ENCODE results near the gene ARHGAP24.
"Not testable (repeated sequence)": the region's sequence is repeated elsewhere in the genome, so short reads cannot be mapped to it uniquely, and the experiment has no call there.

The ARHGAP24 gene

DNA sequence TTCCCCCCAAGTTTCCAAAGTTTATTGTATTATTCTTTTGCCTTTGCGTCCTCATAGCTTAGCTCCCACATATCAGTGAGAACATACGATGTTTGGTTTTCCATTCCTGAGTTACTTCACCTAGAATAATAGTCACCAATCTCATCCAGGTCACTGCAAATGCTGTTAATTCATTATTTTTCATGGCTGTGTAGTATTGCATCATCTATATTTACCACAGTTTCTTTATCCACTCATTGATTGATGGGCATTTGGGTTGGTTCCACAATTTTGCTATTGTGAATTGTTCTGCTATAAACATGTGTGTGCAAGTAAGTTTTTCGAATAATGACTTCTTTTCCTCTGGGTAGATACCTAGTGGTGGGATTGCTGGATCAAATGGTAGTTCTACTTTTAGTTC, 43.6 kb downstream of the ARHGAP24 start:
- not testable (repeated sequence) for DNase-seq (ENCODE audit: low read depth in 2 of 2)

DNA sequence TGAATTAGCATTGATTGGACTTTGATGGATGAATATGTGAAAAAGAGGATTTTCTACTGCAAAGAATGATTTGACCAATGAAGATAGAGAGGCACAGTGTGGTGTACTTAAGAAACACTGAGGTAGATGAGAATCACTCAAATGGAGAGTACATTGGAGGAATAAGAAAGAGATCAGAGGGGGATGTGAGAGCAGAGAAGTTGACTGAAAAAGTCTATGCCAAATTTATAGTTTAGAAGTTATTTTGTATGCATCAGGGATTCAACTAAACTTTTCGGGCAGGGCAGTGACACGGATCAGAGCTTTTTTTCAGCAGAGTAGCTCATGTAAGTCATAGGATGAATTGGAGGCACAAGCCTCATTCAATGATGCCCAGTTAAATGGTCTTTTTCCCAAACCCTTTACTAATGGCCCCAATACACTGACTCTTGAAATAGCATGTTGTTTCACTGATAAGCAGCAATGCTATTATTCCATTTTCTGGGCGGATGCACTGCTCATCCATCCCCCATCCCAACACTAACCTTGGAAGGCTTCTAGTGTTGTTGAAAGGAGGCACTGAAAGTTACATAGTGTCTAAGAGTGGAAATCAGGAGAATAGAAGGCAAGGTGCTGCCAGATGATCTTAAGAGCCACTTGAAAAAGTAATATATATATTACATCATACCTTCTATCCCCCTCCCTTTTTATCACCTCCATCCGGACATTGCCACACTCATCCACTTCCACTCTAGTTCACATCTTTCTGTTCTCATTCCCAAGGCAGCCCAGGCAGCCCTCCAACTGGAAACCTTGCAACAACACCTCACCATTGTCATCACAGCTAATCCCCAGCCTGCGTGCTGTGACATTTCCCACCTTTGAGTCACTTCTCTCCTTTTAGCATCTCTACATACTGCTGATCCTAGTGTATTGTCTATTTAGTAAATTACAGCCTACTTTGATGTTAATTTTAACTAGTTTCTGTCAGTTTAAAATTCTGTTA, 46.1 kb downstream of the ARHGAP24 start:
- DNase-seq (ENCODE audit: low read depth in 2 of 2), result no peak

DNA sequence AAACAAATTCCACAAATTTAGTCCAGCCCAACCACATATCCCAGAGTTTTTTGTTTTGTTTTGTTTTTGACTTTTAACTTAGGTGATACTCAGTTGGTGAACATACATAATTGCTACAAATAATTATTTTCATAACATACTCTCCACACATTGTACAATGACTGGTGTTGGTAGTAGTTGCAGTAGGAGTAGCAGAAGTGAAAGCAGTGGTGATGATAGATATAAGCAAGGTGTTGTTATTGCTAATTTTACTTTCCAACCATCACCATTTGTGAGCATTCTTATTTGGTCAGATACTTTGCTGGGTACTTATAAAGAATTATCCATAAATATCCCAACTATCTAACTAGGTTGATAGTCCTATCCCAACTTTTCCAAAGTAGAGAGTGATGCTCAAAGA, 47.3 kb downstream of the ARHGAP24 start:
- no peak for DNase-seq (ENCODE audit: low read depth in 2 of 2)

DNA sequence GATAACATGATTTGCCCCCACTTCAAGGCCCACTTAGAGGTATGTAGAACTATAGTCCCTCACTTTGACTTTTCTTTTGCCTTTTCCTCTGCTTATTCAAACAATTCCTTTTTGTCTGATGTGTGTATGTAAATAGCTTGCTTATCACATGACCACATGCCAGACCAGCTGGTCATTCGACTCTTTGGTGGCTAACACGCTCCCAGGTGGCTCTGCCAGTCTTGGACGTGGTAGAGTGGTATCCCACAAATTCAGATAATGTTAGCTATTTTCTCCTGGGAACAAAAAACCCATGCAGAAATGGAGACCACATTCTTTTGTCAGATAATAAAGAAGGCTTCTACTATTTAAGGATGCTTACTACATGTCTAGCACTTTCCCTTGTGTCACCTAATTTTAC, 47.9 kb downstream of the ARHGAP24 start:
- no peak for DNase-seq (ENCODE audit: low read depth in 2 of 2)

DNA sequence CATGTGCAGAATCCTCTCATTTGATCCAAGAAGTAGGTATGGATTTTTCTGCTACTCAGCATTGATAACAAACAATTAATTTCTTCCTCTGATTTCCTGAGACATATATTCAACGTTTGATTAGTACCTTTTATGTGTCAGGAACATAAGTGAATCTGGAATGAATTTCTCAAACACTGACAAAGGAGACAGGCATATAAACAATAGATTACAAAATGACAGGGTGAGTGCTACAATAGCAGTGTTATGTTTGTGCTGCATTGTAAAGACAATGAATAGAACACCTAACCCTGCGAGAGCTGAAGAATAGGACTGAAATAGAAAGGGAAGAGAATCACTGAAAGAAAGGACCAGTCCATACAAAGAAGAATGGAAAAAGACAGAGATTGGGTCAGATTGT, 52.9 kb downstream of the ARHGAP24 start:
- no peak for DNase-seq (ENCODE audit: low read depth in 2 of 2)

DNA sequence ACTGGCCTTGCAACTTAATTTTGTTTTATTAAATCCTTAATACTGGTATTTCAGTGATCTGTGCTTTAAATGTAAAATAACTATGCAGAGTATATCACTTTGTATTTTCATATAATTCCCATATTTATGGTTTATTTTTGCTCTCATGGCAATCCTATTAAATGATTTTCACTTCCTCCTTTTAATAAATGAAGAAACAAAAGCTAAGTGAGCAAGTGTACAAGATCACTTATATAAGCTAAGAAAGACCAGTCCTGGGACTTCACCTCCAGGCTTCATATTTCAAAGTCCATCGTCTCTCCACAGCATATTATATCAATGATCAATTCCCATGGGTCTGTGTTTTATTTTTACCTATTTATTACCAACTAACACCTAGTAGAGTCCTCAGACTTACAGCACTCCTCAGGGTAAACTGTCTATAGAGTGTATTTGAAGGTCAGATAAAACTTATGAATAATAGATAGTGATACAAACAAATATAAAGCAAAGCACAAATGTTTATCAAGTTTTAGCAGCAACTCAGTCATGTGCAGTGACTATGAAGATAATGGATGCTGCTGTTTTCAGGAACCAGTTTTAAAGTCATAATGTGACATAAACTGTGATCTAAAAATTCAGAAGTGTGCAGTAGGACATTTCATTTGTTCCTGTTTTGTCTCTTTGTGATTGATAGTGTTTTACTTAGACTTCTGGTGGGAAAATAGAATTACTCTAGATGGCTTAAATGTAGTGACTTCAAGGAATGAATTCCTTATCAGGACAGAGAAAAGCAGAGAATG, 56.8 kb downstream of the ARHGAP24 start:
- DNase-seq (ENCODE audit: low read depth in 2 of 2), result no peak

DNA sequence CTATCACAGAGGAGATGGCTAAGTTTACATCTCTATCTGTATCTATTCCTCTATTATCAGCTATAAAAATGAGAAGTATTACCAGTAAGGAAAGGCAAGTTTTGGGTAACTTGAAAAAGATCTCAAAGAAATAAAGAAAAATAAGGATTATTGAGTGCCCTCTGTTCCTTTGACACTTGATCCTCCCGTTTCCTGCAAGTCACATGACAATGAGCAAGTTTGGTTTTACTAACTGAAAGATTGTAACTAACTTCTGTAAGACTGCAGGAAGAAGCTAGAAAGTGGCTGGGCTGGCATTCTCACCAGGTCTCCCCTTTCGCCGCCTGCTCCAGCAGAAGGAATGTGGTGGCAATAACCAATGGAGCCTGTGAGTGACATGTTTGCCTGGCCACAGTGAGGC, 59.2 kb downstream of the ARHGAP24 start:
- DNase-seq (ENCODE audit: low read depth in 2 of 2), result no peak

DNA sequence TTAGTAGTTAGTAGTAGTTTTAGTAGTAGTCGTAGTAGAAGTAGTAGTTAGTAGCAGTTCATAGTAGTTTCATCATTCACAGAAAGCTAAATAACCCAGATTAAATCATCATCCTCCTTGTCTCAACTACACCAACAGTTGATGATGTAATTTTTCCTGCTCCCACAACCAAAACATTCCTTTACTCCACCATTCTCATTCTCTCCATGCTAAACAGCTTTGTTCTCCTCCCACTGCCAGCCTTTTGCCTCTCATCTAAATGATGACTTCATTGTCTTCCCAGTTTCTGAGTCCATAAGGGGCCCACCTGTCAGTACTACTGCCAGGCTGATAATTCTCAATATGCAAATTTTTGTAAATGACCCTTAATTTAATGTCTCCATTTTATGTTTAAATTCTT, 68.9 kb downstream of the ARHGAP24 start:
- no peak for DNase-seq (ENCODE audit: low read depth in 2 of 2)

DNA sequence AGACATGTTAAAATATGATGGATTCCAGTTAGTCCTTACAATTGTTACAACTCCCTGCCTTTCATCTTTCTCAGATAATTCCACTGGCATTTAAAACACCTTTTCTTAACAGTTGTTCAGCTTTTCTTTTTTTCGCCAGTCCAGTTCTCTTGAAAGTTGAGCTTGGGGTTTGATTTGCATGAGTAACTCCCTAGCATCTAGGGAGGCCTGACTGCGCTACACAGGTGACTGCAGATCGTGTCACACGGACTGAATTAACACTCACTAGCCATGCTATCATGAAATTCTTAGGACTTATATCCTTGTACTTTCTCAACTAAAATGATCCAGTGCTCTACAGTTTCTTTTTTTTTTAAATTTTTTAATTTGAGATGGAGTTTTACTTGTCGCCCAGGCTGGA, 69.8 kb downstream of the ARHGAP24 start:
- no peak for DNase-seq (ENCODE audit: low read depth in 2 of 2)

DNA sequence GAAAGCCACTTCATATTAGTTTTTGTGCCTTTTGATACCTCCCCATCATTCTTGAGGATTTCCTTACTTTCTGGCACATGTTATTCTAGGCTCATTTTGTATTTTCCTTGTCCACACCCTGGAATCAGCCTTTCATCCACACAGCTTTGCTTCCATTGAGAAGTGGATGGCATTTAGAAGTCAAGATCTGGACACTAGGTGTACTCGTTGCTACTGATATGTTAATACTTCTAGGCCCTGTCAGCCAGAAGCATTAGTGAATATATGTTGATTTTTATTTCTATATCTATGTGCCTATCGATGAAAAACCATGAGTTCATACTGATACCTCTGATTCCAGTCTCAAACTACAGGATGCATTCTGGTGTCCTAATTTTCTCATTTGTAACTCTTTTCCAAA, 73.2 kb downstream of the ARHGAP24 start:
- DNase-seq (ENCODE audit: low read depth in 2 of 2), result no peak

DNA sequence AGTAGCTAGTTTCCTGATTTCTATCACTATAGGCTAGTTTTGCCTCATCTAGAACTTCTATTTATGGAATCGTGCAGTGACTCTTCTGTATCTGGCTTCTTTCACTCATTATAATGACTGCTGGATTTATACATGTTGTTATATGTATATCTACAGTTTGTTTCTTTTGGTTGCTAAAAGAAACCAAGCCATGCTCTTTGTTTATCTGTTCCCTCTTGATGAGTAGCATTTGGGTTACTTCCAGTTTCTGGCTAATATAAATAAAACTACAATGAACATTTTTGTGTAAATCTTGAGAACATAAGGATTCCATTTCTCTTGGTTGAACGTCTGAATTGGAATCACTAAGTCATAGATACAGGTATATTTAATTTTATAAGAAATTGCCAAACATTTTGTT, 73.9 kb downstream of the ARHGAP24 start:
- no peak for DNase-seq (ENCODE audit: low read depth in 2 of 2)

DNA sequence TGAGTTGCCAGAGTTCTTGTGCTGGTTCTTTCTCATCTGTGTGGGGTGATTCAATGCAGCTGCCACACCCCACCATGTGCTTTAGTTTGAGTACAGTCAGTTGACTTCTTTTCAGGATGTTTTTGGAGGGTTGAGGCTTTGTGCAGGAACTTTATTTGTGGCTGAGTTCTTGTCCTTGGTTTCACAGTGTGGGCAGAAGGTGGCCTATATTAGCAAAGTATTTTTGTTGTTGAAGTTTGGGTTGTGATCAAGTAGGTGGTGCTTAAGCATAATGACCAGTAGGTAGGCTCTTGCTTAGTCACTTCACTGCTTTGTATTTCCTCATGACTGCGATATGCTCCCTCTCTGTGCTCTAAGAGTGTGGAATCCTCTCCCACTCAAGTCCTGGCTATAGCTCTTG, 80.3 kb downstream of the ARHGAP24 start:
- DNase-seq (ENCODE audit: low read depth in 2 of 2), result no peak

DNA sequence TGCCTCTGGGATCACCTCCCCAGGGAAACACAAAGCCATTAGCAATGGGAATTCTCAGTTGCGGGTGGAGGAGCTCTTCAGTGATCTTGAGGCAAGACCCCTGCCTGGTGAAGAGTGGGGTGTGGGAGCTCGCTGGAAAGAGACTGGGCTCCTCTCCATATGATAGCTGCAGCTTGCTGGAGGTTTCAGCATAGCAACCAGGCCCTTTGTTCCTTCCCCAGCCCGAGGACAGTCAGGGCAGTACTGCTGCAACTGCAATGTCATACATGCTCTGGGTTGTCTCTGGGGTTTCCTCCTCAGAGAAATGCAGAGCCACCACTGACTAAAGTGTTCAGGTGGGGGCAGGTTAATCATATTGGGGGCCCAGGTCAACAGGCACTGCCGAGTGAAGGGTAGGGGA, 81.3 kb downstream of the ARHGAP24 start:
- no peak for DNase-seq (ENCODE audit: low read depth in 2 of 2)

DNA sequence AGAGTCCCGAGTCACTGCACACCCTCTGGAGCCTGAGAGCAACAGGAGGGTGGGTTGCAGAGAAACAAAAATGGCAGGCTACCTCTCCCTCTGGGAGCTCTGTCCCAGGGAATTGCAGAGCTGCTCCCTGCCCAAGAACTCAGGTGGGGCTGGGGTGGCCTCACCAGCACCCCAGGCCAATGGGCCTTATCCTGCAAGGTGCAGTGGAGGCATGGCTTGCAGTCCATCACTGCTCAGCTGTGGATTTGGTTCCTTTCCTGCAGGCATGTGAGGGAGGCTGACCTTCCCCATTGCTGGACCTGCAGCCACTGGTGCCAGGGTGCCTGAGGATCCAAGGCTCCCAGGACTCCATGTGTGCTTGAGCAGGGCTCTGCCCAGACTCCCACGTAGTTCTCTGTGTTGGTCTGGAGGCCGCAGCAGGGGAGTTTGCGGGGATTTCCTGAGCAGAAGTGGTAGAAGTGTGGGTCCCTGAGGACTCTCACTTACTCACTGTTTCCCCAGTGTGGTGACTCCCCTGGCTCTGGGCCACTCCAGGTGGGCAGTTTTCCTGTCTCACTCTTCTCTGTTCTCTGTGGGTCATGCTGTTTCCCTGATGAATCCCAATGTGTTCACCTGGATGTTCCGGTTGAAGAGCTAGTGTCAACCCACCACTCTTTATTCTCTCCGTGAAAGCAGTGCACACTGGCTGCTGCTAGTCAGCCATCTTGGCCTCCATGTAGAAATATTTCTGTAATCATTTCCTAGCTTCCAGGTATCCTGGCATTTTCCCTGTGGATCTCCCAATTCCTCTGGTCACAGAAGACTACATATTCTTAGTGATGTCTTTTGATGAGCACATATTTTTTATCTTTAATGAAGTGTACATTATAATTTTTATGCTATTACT, 82.3 kb downstream of the ARHGAP24 start:
- DNase-seq (ENCODE audit: low read depth in 2 of 2), result no peak

DNA sequence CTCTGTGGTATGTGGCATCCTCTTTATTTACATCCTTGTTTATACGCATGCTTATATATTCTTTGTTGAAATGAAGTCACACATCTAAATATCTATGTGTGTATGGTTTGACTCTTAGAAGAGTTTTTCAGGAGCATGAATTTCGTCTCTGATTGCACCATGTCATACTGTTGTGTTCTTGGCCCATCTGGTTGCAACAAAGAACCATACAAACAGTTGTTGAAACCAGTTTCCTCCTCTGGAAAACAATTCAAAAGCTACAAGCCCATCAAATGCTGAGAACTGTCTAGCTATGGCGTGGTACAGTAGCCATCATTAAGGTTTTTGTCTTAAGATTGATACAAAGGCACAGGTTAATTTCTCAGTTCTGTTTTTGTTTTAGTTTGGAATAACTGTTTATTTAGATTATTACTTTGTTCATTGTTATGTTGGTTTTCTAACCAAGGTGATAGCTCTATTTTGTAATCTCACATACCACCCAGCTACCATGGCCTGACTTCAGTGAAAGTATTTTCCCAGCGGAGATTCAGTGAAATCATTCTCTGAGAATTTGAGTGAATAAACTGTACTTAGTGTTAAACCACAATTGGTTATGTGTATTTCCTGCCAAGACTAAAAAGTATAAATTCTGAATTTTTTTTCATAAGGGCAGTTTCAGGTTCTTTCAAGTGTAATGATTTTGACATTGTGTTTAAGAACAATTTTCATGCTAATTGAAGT, 91.0 kb downstream of the ARHGAP24 start:
- DNase-seq (ENCODE audit: low read depth in 2 of 2), result no peak

DNA sequence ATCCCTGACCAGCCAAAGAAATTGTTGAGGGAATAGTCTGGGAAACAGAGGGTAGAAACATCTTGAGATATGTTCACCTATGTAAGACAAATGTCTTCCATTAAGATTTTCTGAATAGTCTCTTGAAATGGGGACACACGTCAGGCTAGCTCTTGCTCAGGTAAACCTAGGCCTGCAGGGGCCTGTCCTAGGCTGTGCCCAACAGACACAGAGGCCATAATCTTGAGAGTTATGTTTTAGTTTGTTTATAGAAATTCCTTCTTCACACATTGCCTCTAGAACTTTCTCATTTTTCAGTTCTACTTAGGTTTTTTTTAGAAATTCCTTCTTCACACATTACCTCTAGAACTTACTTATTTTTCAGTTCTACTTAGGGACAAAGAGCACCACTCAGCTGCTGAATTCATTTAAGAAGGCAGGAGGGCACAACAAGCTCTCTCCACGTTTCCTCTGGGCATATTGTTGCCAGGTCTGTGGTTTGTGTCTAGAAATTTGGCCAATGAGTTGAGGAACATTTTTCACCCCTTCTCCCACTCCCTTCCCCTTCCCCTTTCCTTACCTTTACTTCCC, 94.9 kb downstream of the ARHGAP24 start:
- no peak for DNase-seq (ENCODE audit: low read depth in 2 of 2)

DNA sequence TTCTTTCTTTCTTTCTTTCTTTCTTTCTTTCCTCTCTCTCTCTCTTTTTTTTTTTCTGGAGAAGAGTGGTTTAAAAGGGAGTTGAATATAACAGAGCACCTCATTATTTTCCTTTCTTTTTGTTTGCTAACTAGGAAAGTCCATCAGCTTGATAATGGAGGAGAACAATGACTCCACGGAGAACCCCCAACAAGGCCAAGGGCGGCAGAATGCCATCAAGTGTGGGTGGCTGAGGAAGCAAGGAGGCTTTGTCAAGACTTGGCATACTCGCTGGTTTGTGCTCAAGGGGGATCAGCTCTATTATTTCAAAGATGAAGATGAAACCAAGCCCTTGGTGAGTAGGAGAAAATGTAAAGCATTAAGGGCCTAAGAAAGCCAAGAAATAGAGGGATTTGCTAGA, 95.4 kb downstream of the ARHGAP24 start:
- DNase-seq (ENCODE audit: low read depth in 2 of 2), result no peak

DNA sequence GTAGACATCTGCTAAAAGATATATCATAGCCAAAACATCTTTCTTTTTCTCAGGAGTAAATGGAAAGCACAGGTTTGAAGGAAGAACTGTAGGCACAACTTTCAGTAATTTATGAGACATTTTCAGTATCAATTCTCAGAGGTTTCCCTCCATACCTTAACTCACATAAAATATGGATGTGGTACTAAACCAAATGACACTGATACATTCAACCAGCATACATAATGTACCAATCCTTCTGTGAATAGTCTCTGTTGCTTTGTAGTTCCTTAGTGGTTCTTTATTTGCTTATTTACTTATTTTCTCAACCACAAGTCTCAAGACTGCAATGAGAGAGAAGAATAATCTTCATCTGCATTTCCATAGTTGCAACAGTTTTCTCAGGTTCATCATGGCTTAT, 96.1 kb downstream of the ARHGAP24 start:
- DNase-seq (ENCODE audit: low read depth in 2 of 2), result no peak

DNA sequence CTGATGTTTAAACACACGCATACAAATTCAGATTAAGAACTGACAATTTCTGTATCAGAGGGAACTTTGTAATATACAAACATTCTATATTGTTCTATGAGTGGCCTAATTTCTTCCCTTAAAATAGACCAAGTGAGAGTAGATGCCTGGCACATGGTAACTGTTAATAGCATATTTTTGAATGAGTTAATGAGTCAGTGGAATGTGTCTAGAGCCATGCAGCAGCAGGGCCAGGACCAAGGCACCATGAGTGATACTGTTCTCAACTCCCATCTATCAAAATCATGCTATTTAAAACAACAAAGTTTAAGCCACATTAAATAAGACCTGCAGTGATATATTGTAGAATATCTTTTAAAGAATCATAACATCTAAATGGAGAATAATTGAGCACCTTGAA, 98.3 kb downstream of the ARHGAP24 start:
- no peak for DNase-seq (ENCODE audit: low read depth in 2 of 2)

DNA sequence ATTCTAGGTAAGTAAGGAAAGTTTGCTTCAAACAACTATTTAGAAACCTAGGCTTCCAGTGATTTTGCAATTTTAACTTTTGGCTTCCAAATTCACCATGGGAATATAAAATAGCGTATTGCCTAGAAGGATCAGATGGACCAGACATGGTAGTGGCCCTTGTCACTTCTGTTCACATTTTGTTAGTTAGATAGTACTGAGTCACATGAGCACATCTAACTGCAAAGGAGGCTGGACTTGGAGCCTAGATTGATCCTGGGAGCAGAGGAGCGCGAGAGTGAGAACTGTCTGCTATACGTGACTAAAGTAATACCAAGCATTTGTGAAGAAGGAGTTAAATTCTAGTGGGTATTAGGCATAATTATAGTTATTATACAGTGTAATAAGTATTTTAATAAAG, 102.4 kb downstream of the ARHGAP24 start:
- DNase-seq (ENCODE audit: low read depth in 2 of 2), result no peak

DNA sequence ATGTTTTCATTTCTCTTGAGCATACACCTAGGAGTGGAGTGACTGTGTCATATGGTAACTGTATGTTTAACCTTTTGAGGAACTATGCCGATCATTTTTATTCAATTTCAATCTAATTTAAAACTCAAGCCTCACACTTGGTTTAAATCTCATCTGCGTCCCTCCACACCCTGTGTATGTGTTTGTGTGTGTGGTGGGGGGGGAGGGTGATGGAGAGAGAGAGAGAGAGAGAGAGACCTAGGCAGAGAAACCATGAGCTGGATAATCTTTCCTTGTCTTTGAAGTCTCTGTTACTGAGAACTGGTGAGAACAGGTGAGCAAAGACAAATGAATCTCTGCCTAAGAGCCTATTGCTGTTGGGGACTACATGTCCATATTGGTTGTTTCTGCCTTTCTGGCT, 105.0 kb downstream of the ARHGAP24 start:
- DNase-seq (ENCODE audit: low read depth in 2 of 2), result no peak

Data from stimulated activated CD4-positive, alpha-beta T cell treated with anti-CD3 and anti-CD28 coated beads, Interleukin-1b, Interleukin-23, amount 100 ng/mL, for 1 hour (primary cell).